OCI-LY1 (cell line): ENCODE data around the gene CAMK4.
A peak's percentile ranks its signal among the peaks of the same experiment; 100 is the strongest.

Experiments used
- H2AFZ ChIP-seq: fragments of 200-600 bp; sonication (generic), shearing (Covaris generic); 2 replicates; pipeline ENCODE4 v1.6.0; 2014; ENCODE audit warnings: antibody characterized with exemption, mild to moderate bottlenecking, low read length
- H3F3A ChIP-seq: fragments of 200-600 bp; sonication (generic), shearing (Covaris generic); 2 replicates; pipeline ENCODE4 v1.6.0; 2014; ENCODE audit warnings: mild to moderate bottlenecking, antibody characterized with exemption, low read length, moderate library complexity; ENCODE audit not compliant: insufficient read depth
- H3K27ac ChIP-seq: fragments of 200-600 bp; sonication (generic); 2 replicates; pipeline ENCODE4 v1.5.1; 2014; ENCODE audit warnings: low read length, mixed run types, mild to moderate bottlenecking, low read depth; ENCODE audit not compliant: poor library complexity, severe bottlenecking
- H3K27me3 ChIP-seq: fragments of 200-600 bp; sonication (generic); 2 replicates; pipeline ENCODE4 v1.6.0; 2014; ENCODE audit warnings: antibody characterized with exemption, mild to moderate bottlenecking, low read length, moderate library complexity; ENCODE audit not compliant: insufficient read depth
- H3K36me3 ChIP-seq: fragments of 200-600 bp; sonication (generic); 2 replicates; pipeline ENCODE4 v1.6.1; 2014; ENCODE audit warnings: mild to moderate bottlenecking, antibody characterized with exemption, low read length, moderate library complexity, mixed read lengths; ENCODE audit not compliant: insufficient read depth
- H3K4me1 ChIP-seq: fragments of 200-600 bp; sonication (generic); 2 replicates; pipeline ENCODE4 v1.5.1; 2014; ENCODE audit warnings: mild to moderate bottlenecking, low read length, moderate library complexity; ENCODE audit not compliant: insufficient read depth, severe bottlenecking
- H3K4me2 ChIP-seq: fragments of 200-600 bp; sonication (generic), shearing (Covaris generic); 2 replicates; pipeline ENCODE4 v1.6.1; 2014; ENCODE audit warnings: low read length
- H3K4me3 ChIP-seq: fragments of 200-600 bp; sonication (generic); 2 replicates; pipeline ENCODE4 v1.5.1; 2014; ENCODE audit warnings: low read length, low read depth, mild to moderate bottlenecking, mixed read lengths; ENCODE audit not compliant: poor library complexity, severe bottlenecking
- H3K79me2 ChIP-seq: fragments of 200-600 bp; shearing (Covaris generic); 2 replicates; pipeline ENCODE4 v1.6.1; 2016; ENCODE audit warnings: mixed run types, low read length, mixed read lengths; ENCODE audit not compliant: insufficient read depth
- H3K9ac ChIP-seq: fragments of 200-600 bp; sonication (generic), shearing (Covaris generic); 2 replicates; pipeline ENCODE4 v1.6.1; 2014; ENCODE audit warnings: mild to moderate bottlenecking, low read length, mixed read lengths
- H3K9me2 ChIP-seq: fragments of 200-600 bp; sonication (generic), shearing (Covaris generic); 2 replicates; pipeline ENCODE4 v1.6.1; 2014; ENCODE audit warnings: low read depth, mild to moderate bottlenecking, low read length, mixed read lengths
- H3K9me3 ChIP-seq: fragments of 200-600 bp; shearing (Covaris generic); 2 replicates; pipeline ENCODE4 v1.6.1; 2014; ENCODE audit warnings: low read length, mixed read lengths
- H4K20me1 ChIP-seq: fragments of 200-600 bp; sonication (generic), shearing (Covaris generic); 2 replicates; pipeline ENCODE4 v1.6.0; 2016; ENCODE audit warnings: mild to moderate bottlenecking, low read length; ENCODE audit not compliant: insufficient read depth
- EZH2 ChIP-seq: fragments of 200-600 bp; sonication (generic), shearing (Covaris generic); IDR thresholded peaks from 2 replicates; pipeline ENCODE4 v1.8.0; 2017; ENCODE audit warnings: borderline replicate concordance, mixed run types, mild to moderate bottlenecking, antibody characterized with exemption, low read length, moderate library complexity, mixed read lengths
- TF ChIP-seq, protein P1 (sequence below): fragments of 200-600 bp; sonication (generic), shearing (Covaris generic); IDR thresholded peaks from 2 replicates; pipeline ENCODE4 v1.5.1; 2017; ENCODE audit warnings: mild to moderate bottlenecking, antibody characterized with exemption, low read length, moderate library complexity, mixed read lengths

CAMK4 gene

DNA sequence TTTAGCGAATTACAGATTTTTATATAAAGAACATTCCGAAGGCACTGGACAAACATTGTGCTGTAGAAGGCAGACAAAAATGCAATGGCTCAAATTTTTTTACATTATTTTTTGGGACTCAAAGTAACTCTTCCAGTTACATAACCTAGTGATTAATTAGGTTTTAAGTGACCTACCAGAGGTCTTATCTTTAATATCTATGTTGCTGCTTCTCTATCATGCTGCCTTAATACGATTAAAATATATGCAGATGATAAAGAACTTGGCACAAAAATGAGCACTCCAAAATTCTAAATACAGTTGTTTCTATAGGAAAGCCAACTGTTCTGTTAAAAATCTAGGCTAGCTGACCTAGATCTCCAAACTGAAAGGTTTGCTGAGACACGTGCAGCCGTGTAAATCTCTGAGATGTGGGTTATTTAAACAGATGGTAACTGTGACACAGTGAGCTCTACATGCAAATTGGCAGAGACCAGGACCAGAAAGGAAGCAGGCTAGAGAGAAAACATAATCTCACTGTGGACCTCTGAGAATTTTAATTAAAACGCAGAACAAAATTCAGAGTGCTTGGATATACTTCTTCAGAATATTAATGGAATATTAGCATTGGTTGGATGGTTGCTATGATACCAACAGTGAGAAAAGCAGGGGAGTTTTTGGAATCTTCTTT, 56.2 kb downstream of the CAMK4 start:
- peak overlapping the region; percentile 77 for H3K27ac ChIP-seq
- peak overlapping the region; percentile 52 for H3K4me2 ChIP-seq
- H2AFZ ChIP-seq: no peak overlapping the region
- no peaks in the 10 kb centered on the region for H3K9me2 ChIP-seq
- peaks cover 95% of the 10 kb centered on the region for H3K79me2 ChIP-seq
- no peaks in the 10 kb centered on the region for H3K27me3 ChIP-seq
- TF ChIP-seq, protein P1, sequence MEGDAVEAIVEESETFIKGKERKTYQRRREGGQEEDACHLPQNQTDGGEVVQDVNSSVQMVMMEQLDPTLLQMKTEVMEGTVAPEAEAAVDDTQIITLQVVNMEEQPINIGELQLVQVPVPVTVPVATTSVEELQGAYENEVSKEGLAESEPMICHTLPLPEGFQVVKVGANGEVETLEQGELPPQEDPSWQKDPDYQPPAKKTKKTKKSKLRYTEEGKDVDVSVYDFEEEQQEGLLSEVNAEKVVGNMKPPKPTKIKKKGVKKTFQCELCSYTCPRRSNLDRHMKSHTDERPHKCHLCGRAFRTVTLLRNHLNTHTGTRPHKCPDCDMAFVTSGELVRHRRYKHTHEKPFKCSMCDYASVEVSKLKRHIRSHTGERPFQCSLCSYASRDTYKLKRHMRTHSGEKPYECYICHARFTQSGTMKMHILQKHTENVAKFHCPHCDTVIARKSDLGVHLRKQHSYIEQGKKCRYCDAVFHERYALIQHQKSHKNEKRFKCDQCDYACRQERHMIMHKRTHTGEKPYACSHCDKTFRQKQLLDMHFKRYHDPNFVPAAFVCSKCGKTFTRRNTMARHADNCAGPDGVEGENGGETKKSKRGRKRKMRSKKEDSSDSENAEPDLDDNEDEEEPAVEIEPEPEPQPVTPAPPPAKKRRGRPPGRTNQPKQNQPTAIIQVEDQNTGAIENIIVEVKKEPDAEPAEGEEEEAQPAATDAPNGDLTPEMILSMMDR: no peak
- TF ChIP-seq EZH2: no peak
- H3K36me3 ChIP-seq: peaks cover 10% of the 10 kb centered on the region; the same call in 1 of the 2 replicates
- no peaks in the 10 kb centered on the region for H3K9me3 ChIP-seq
- H3K9ac ChIP-seq: peak overlapping the region; percentile 54
- no peaks in the 10 kb centered on the region for H3F3A ChIP-seq
- no peaks in the 10 kb centered on the region for H4K20me1 ChIP-seq
- H3K4me1 ChIP-seq: peaks cover 65% of the 10 kb centered on the region
- H3K4me3 ChIP-seq: peak overlapping the region; percentile 30

DNA sequence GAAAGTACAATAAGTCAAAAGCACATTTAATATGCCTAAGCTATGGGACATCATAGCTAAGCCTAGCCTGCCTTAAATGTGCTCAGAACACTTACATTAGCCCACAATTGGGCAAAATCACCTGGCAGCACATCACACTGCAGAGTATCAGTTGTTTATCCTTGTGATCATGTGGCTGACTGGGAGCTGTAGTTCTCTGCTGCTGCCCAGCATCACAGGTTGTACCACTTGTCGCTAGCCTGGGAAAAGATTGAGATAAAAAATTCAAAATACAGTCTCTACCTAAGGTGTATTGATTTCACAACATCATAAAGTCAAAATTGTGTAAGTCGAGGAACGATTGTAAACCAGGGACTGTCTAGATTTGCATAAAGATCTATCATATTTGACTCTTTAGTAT, 58.6 kb downstream of the CAMK4 start:
- no peaks in the 10 kb centered on the region for H3F3A ChIP-seq
- H3K4me2 ChIP-seq: no peak overlapping the region
- no peaks in the 10 kb centered on the region for H3K9me3 ChIP-seq
- H3K79me2 ChIP-seq: peaks cover 93% of the 10 kb centered on the region
- no peak overlapping the region for H3K4me3 ChIP-seq
- H3K27ac ChIP-seq: no peak overlapping the region
- H3K36me3 ChIP-seq: peaks cover 23% of the 10 kb centered on the region; the same call in 1 of the 2 replicates
- no peak for TF ChIP-seq EZH2
- TF ChIP-seq, protein P1: no peak
- H3K9me2 ChIP-seq: no peaks in the 10 kb centered on the region
- no peaks in the 10 kb centered on the region for H3K27me3 ChIP-seq
- H4K20me1 ChIP-seq: no peaks in the 10 kb centered on the region
- H3K4me1 ChIP-seq: peaks cover 43% of the 10 kb centered on the region
- H3K9ac ChIP-seq: no peak overlapping the region
- H2AFZ ChIP-seq: no peak overlapping the region

DNA sequence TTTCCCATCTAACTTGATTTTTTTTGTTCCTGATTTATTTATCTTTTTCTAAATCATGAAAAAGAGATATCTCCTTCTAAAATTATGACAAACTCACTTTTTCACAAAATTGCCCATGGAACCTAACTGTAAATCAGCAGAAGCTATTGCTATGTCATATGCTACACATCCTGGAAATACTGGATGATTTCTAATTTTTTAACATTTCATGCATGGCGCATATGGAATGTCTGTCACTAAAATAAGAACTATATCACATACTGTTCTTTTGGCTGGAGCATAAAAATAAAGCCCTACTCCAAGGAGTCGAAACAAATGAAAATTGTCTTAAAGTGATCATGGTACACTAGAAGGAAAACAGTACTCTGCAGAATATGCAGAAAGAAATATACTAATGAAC, 60.6 kb downstream of the CAMK4 start:
- Histone ChIP-seq H2AFZ (no peak overlapping the region), H3K4me2 (no peak overlapping the region), H3K9me2 (no peaks in the 10 kb centered on the region), H3K27ac (no peak overlapping the region), H3K9me3 (no peaks in the 10 kb centered on the region), H3K27me3 (no peaks in the 10 kb centered on the region), H3F3A (no peaks in the 10 kb centered on the region), H3K79me2 (peaks cover 86% of the 10 kb centered on the region), H3K4me3 (no peak overlapping the region), H3K4me1 (peaks cover 23% of the 10 kb centered on the region), H3K9ac (no peak overlapping the region), H4K20me1 (no peaks in the 10 kb centered on the region), H3K36me3 (peaks cover 27% of the 10 kb centered on the region; the same call in 1 of the 2 replicates)
- TF ChIP-seq, protein P1: no peak
- TF ChIP-seq EZH2: no peak
